Measurements from ENCODE around the gene ADGRB3. TPM values are rescaled to one million over a fixed set of nuclear protein-coding genes. Genes with fewer than 3 reads are reported as not detected.
A peak's percentile ranks its signal among the peaks of the same experiment; 100 is the strongest.

ADGRB3 gene
- total RNA-seq, 1 donor from 2014 or later: 2.4 TPM

- Mint-ChIP-seq H3K9me3 (ENCODE audit: unreplicated experiment) (no peaks in the 10 kb centered on the region), H3K27me3 (ENCODE audit: unreplicated experiment) (peaks cover 15% of the 10 kb centered on the region), H3K36me3 (ENCODE audit: low read depth, unreplicated experiment) (peaks cover 2% of the 10 kb centered on the region), H3K4me1 (ENCODE audit: unreplicated experiment) (peaks cover 31% of the 10 kb centered on the region), H3K27ac (ENCODE audit: unreplicated experiment) (no peak overlapping the region), H3K4me3 (ENCODE audit: unreplicated experiment) (peak overlapping the region; percentile 83)
- no peak for TF ChIP-seq CTCF (IDR thresholded peaks at IDR 0.05; ENCODE audit: unreplicated experiment)
- DNase-seq (ENCODE audit: low spot score): no peak
Observed at GRCh38 chr6:68639211-68639610, 4.1 kb downstream of the ADGRB3 start.

GRCh38 chr6:68639826-68640490 lies 4.9 kb downstream of the ADGRB3 start:
- H3K4me3 Mint-ChIP-seq (ENCODE audit: unreplicated experiment): peak overlapping the region; percentile 83
- peaks cover 11% of the 10 kb centered on the region for H3K27me3 Mint-ChIP-seq (ENCODE audit: unreplicated experiment)
- no peak for TF ChIP-seq CTCF (IDR thresholded peaks at IDR 0.05; ENCODE audit: unreplicated experiment)
- H3K27ac Mint-ChIP-seq (ENCODE audit: unreplicated experiment): no peak overlapping the region
- H3K4me1 Mint-ChIP-seq (ENCODE audit: unreplicated experiment): peaks cover 29% of the 10 kb centered on the region
- no peaks in the 10 kb centered on the region for H3K36me3 Mint-ChIP-seq (ENCODE audit: low read depth, unreplicated experiment)
- no peak for DNase-seq (ENCODE audit: low spot score)
- no peaks in the 10 kb centered on the region for H3K9me3 Mint-ChIP-seq (ENCODE audit: unreplicated experiment)

- Mint-ChIP-seq H3K36me3 (ENCODE audit: low read depth, unreplicated experiment) (no peaks in the 10 kb centered on the region), H3K4me3 (ENCODE audit: unreplicated experiment) (peak overlapping the region; percentile 83), H3K27ac (ENCODE audit: unreplicated experiment) (no peak overlapping the region), H3K4me1 (ENCODE audit: unreplicated experiment) (peaks cover 27% of the 10 kb centered on the region), H3K27me3 (ENCODE audit: unreplicated experiment) (peaks cover 11% of the 10 kb centered on the region), H3K9me3 (ENCODE audit: unreplicated experiment) (no peaks in the 10 kb centered on the region)
- no peak for TF ChIP-seq CTCF (IDR thresholded peaks at IDR 0.05; ENCODE audit: unreplicated experiment)
- DNase-seq (ENCODE audit: low spot score): no peak
Observed at GRCh38 chr6:68640491-68640835, 5.4 kb downstream of the ADGRB3 start.

- DNase-seq (ENCODE audit: low spot score): no peak
- Mint-ChIP-seq H3K27ac (ENCODE audit: unreplicated experiment) (no peak overlapping the region), H3K9me3 (ENCODE audit: unreplicated experiment) (no peaks in the 10 kb centered on the region), H3K4me3 (ENCODE audit: unreplicated experiment) (no peak overlapping the region), H3K36me3 (ENCODE audit: low read depth, unreplicated experiment) (no peaks in the 10 kb centered on the region), H3K27me3 (ENCODE audit: unreplicated experiment) (peaks cover 8% of the 10 kb centered on the region), H3K4me1 (ENCODE audit: unreplicated experiment) (peaks cover 21% of the 10 kb centered on the region)
- no peak for TF ChIP-seq CTCF (IDR thresholded peaks at IDR 0.05; ENCODE audit: unreplicated experiment)
Observed at GRCh38 chr6:68641172-68641571, 6.1 kb downstream of the ADGRB3 start.

GRCh38 chr6:68642081-68642480 lies 7.0 kb downstream of the ADGRB3 start:
- no peak overlapping the region for H3K4me3 Mint-ChIP-seq (ENCODE audit: unreplicated experiment)
- no peak for TF ChIP-seq CTCF (IDR thresholded peaks at IDR 0.05; ENCODE audit: unreplicated experiment)
- no peak overlapping the region for H3K27ac Mint-ChIP-seq (ENCODE audit: unreplicated experiment)
- H3K27me3 Mint-ChIP-seq (ENCODE audit: unreplicated experiment): peaks cover 8% of the 10 kb centered on the region
- H3K9me3 Mint-ChIP-seq (ENCODE audit: unreplicated experiment): no peaks in the 10 kb centered on the region
- no peaks in the 10 kb centered on the region for H3K36me3 Mint-ChIP-seq (ENCODE audit: low read depth, unreplicated experiment)
- DNase-seq (ENCODE audit: low spot score): no peak
- H3K4me1 Mint-ChIP-seq (ENCODE audit: unreplicated experiment): peaks cover 21% of the 10 kb centered on the region
